HepG2 (cell line): ENCODE data around the gene ACVRL1. TPM values are rescaled to one million over a fixed set of nuclear protein-coding genes. Genes with fewer than 3 reads are reported as not detected.

Experiments used
- EHMT2 ChIP-seq: fragments of 200-600 bp; sonication (generic); IDR thresholded peaks from 2 replicates; pipeline ENCODE4 v1.7.0; 2017; ENCODE audit warnings: antibody characterized with exemption, low read depth, low read length, borderline replicate concordance
- KDM6A ChIP-seq: IDR thresholded peaks from 2 replicates; pipeline ENCODE4 v1.6.1; 2016; ENCODE audit warnings: low read depth
- NFKB2 ChIP-seq: sonication (generic); formaldehyde crosslinking; IDR thresholded peaks from 2 replicates; pipeline ENCODE4 v1.4.0; 2020; ENCODE audit warnings: missing genetic modification reagents, borderline replicate concordance
- RFX3 ChIP-seq: IDR thresholded peaks from 2 replicates; pipeline ENCODE4 v1.6.1; 2016; ENCODE audit warnings: missing biosample characterization, missing genetic modification reagents
- THAP9 ChIP-seq: sonication (generic); formaldehyde crosslinking; IDR thresholded peaks from 2 replicates; pipeline ENCODE4; 2020; ENCODE audit warnings: missing genetic modification reagents, mild to moderate bottlenecking, borderline replicate concordance
- ZNF776 ChIP-seq: sonication (generic); formaldehyde crosslinking; IDR thresholded peaks from 2 replicates; pipeline ENCODE4 v1.4.0; 2020; ENCODE audit warnings: mild to moderate bottlenecking, missing genetic modification reagents
- polyA plus RNA-seq, 8 experiments: library from polyadenylated mRNA; depleted of rRNA in 3 of 8; stranded (reverse) in 7 of 8; unstranded in 1 of 8; fragments of >200 nt; fragmentation: Illumina TruSeq in 4 of 8; extraction: Trizol in 4 of 8; gene quantifications; 2 replicates each; pipeline versions ENCODE4 v1.2.1 to v1.2.3, GENCODE V29; 2011 to 2016; ENCODE audit warnings: low read depth in 4 of 8, missing spikeins in 1 of 8, mixed read lengths in 1 of 8; ENCODE audit not compliant: insufficient read depth in 1 of 8
- total RNA-seq, 5 experiments: library from RNA; depleted of rRNA; stranded (reverse); fragments of >200 nt; fragmentation: Illumina TruSeq; extraction: Trizol; gene quantifications; 2 replicates each; pipeline ENCODE4 v1.2.3, GENCODE V29; 2016; ENCODE audit warnings: low read depth in 1 of 5
- TF ChIP-seq, protein P1 (sequence below): sonication (generic); formaldehyde crosslinking; IDR thresholded peaks from 2 replicates; pipeline ENCODE4 v1.4.0; 2020; ENCODE audit warnings: missing genetic modification reagents, borderline replicate concordance
- TF ChIP-seq, protein P2 (sequence below): sonication (generic); formaldehyde crosslinking; IDR thresholded peaks from 2 replicates; pipeline ENCODE4 v1.4.0; 2020; ENCODE audit warnings: missing genetic modification reagents, mild to moderate bottlenecking, borderline replicate concordance
- TF ChIP-seq, protein P3 (sequence below), 2 experiments: fragments of 450-650 bp in 1 of 2; sonication (generic) in 1 of 2; formaldehyde crosslinking in 1 of 2; IDR thresholded peaks; 2 replicates each; pipeline versions ENCODE4 v1.6.1 to v1.8.0; 2016 to 2022; ENCODE audit warnings: antibody characterized with exemption in 1 of 2, mild to moderate bottlenecking in 1 of 2, missing genetic modification reagents in 1 of 2

Gene ACVRL1
- total and polyA plus RNA-seq, 2 of the 13 experiments (the other 11 are each of a cell fraction or from before 2014, with no cell fraction given) = not detected

GRCh38 chr12:51951199-51951842 is 44.0 kb downstream of the ACVRL1 start, which contains the start of gene ACVR1B (continued):
- TF ChIP-seq, protein P1, sequence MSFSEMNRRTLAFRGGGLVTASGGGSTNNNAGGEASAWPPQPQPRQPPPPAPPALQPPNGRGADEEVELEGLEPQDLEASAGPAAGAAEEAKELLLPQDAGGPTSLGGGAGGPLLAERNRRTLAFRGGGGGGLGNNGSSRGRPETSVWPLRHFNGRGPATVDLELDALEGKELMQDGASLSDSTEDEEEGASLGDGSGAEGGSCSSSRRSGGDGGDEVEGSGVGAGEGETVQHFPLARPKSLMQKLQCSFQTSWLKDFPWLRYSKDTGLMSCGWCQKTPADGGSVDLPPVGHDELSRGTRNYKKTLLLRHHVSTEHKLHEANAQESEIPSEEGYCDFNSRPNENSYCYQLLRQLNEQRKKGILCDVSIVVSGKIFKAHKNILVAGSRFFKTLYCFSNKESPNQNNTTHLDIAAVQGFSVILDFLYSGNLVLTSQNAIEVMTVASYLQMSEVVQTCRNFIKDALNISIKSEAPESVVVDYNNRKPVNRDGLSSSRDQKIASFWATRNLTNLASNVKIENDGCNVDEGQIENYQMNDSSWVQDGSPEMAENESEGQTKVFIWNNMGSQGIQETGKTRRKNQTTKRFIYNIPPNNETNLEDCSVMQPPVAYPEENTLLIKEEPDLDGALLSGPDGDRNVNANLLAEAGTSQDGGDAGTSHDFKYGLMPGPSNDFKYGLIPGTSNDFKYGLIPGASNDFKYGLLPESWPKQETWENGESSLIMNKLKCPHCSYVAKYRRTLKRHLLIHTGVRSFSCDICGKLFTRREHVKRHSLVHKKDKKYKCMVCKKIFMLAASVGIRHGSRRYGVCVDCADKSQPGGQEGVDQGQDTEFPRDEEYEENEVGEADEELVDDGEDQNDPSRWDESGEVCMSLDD = no peak
- TF ChIP-seq KDM6A (CRISPR knock-in tag) = no peak
- TF ChIP-seq NFKB2 (CRISPR knock-in tag) = peak; percentile 77; the same call in 1 of the 2 replicates
- TF ChIP-seq THAP9 = peak; percentile 52; the same call in 1 of the 2 replicates
- no peak for TF ChIP-seq EHMT2
- TF ChIP-seq, protein P2, sequence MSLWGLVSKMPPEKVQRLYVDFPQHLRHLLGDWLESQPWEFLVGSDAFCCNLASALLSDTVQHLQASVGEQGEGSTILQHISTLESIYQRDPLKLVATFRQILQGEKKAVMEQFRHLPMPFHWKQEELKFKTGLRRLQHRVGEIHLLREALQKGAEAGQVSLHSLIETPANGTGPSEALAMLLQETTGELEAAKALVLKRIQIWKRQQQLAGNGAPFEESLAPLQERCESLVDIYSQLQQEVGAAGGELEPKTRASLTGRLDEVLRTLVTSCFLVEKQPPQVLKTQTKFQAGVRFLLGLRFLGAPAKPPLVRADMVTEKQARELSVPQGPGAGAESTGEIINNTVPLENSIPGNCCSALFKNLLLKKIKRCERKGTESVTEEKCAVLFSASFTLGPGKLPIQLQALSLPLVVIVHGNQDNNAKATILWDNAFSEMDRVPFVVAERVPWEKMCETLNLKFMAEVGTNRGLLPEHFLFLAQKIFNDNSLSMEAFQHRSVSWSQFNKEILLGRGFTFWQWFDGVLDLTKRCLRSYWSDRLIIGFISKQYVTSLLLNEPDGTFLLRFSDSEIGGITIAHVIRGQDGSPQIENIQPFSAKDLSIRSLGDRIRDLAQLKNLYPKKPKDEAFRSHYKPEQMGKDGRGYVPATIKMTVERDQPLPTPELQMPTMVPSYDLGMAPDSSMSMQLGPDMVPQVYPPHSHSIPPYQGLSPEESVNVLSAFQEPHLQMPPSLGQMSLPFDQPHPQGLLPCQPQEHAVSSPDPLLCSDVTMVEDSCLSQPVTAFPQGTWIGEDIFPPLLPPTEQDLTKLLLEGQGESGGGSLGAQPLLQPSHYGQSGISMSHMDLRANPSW (CRISPR knock-in tag) = no peak
- TF ChIP-seq, protein P3, sequence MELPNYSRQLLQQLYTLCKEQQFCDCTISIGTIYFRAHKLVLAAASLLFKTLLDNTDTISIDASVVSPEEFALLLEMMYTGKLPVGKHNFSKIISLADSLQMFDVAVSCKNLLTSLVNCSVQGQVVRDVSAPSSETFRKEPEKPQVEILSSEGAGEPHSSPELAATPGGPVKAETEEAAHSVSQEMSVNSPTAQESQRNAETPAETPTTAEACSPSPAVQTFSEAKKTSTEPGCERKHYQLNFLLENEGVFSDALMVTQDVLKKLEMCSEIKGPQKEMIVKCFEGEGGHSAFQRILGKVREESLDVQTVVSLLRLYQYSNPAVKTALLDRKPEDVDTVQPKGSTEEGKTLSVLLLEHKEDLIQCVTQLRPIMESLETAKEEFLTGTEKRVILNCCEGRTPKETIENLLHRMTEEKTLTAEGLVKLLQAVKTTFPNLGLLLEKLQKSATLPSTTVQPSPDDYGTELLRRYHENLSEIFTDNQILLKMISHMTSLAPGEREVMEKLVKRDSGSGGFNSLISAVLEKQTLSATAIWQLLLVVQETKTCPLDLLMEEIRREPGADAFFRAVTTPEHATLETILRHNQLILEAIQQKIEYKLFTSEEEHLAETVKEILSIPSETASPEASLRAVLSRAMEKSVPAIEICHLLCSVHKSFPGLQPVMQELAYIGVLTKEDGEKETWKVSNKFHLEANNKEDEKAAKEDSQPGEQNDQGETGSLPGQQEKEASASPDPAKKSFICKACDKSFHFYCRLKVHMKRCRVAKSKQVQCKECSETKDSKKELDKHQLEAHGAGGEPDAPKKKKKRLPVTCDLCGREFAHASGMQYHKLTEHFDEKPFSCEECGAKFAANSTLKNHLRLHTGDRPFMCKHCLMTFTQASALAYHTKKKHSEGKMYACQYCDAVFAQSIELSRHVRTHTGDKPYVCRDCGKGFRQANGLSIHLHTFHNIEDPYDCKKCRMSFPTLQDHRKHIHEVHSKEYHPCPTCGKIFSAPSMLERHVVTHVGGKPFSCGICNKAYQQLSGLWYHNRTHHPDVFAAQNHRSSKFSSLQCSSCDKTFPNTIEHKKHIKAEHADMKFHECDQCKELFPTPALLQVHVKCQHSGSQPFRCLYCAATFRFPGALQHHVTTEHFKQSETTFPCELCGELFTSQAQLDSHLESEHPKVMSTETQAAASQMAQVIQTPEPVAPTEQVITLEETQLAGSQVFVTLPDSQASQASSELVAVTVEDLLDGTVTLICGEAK (IDR thresholded peaks at IDR 0.05) = no peak
- TF ChIP-seq, protein P3 (CRISPR knock-in tag; IDR thresholded peaks at IDR 0.05) = peak; percentile 33; the same call in 1 of the 2 replicates
- TF ChIP-seq ZNF776 (CRISPR knock-in tag) = no peak
- no peak for TF ChIP-seq RFX3
